ENCODE data around the gene MYOM1.
"Not testable (repeated sequence)": the region's sequence is repeated elsewhere in the genome, so short reads cannot be mapped to it uniquely, and the experiment has no call there.

MYOM1 gene

DNA sequence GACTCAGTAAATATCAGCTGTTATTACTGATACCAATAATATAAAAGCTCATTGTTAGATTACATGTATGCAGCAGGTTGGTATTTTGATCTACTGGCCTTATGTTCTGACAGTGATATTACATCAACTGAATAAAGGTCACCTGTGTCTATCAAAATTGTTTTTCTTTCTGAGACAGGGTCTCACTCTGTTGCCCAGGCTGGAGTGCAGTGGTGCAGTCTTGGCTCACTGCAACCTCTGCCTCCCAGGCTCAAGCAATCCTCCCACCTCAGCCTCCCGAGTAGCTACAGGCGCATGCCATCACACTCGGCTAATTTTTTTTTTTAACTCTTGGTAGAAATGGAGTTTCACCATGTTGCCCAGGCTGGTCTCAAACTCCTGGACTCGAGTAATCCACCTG lies 1.1 kb upstream of the MYOM1 start:
- not testable (repeated sequence) for H3K9ac ChIP-seq (ENCODE audit: low read length); H3K56ac ChIP-seq (ENCODE audit: low read length); H2AK5ac ChIP-seq (ENCODE audit: low read length); H3K79me2 ChIP-seq (ENCODE audit: control insufficient read depth, insufficient read depth, low read length); H3K36me3 ChIP-seq (ENCODE audit: control insufficient read depth, insufficient read depth, low read length); H3K79me1 ChIP-seq (ENCODE audit: low read length); H3K4me3 ChIP-seq (ENCODE audit: low read length); H2BK5ac ChIP-seq (ENCODE audit: low read length); H4K8ac ChIP-seq (ENCODE audit: low read depth, low read length); H3K18ac ChIP-seq (ENCODE audit: low read length); H3K27me3 ChIP-seq (ENCODE audit: insufficient read depth, low read length, poor library complexity); H3K27ac ChIP-seq (ENCODE audit: low read depth, low read length); H2BK15ac ChIP-seq (replicated peaks; ENCODE audit: low read depth); H3K4me2 ChIP-seq (ENCODE audit: low read length); DNase-seq; H2BK120ac ChIP-seq (ENCODE audit: low read depth, low read length); H4K5ac ChIP-seq (ENCODE audit: low read length); H3K4ac ChIP-seq (ENCODE audit: low read depth, low read length); H3K4me1 ChIP-seq (ENCODE audit: control insufficient read depth, low read depth, low read length); H3K23ac ChIP-seq (ENCODE audit: low read length)
- no CpG with 5 or more reads among the region's 4 CpGs for WGBS (ENCODE audit: extremely low coverage, insufficient coverage, low lambda C conversion rate)

- Histone ChIP-seq H3K4me2 (ENCODE audit: low read length) (no peak overlapping the region), H2BK15ac (replicated peaks; ENCODE audit: low read depth) (no peak overlapping the region), H2BK120ac (ENCODE audit: low read depth, low read length) (no peak overlapping the region), H3K4me3 (ENCODE audit: low read length) (no peak overlapping the region), H3K27ac (ENCODE audit: low read depth, low read length) (no peak overlapping the region), H3K56ac (ENCODE audit: low read length) (no peak overlapping the region), H3K4me1 (ENCODE audit: control insufficient read depth, low read depth, low read length) (no peaks in the 10 kb centered on the region), H2AK5ac (ENCODE audit: low read length) (no peak overlapping the region), H4K5ac (ENCODE audit: low read length) (no peak overlapping the region), H3K79me2 (ENCODE audit: control insufficient read depth, insufficient read depth, low read length) (no peaks in the 10 kb centered on the region), H3K27me3 (ENCODE audit: insufficient read depth, low read length, poor library complexity) (no peaks in the 10 kb centered on the region), H3K23ac (ENCODE audit: low read length) (no peak overlapping the region), H3K79me1 (ENCODE audit: low read length) (no peaks in the 10 kb centered on the region), H3K4ac (ENCODE audit: low read depth, low read length) (no peak overlapping the region), H2BK5ac (ENCODE audit: low read length) (no peak overlapping the region), H4K8ac (ENCODE audit: low read depth, low read length) (no peak overlapping the region), H3K9ac (ENCODE audit: low read length) (no peak overlapping the region), H3K36me3 (ENCODE audit: control insufficient read depth, insufficient read depth, low read length) (no peaks in the 10 kb centered on the region), H3K18ac (ENCODE audit: low read length) (peak overlapping the region; percentile 9)
- DNase-seq: no peak
- WGBS (ENCODE audit: extremely low coverage, insufficient coverage, low lambda C conversion rate): no CpG with 5 or more reads among the region's 8 CpGs
These were observed 532 bp downstream of the MYOM1 start for GRCh38 chr18:3219241-3219630.

- no CpG with 5 or more reads among the region's 2 CpGs for WGBS (ENCODE audit: extremely low coverage, insufficient coverage, low lambda C conversion rate)
- Histone ChIP-seq H3K79me1 (ENCODE audit: low read length) (no peaks in the 10 kb centered on the region), H3K18ac (ENCODE audit: low read length) (no peak overlapping the region), H3K56ac (ENCODE audit: low read length) (no peak overlapping the region), H3K4me3 (ENCODE audit: low read length) (no peak overlapping the region), H3K4me1 (ENCODE audit: control insufficient read depth, low read depth, low read length) (no peaks in the 10 kb centered on the region), H3K4me2 (ENCODE audit: low read length) (no peak overlapping the region), H3K36me3 (ENCODE audit: control insufficient read depth, insufficient read depth, low read length) (no peaks in the 10 kb centered on the region), H2AK5ac (ENCODE audit: low read length) (no peak overlapping the region), H3K27ac (ENCODE audit: low read depth, low read length) (no peak overlapping the region), H3K9ac (ENCODE audit: low read length) (no peak overlapping the region), H2BK120ac (ENCODE audit: low read depth, low read length) (no peak overlapping the region), H3K27me3 (ENCODE audit: insufficient read depth, low read length, poor library complexity) (no peaks in the 10 kb centered on the region), H2BK15ac (replicated peaks; ENCODE audit: low read depth) (no peak overlapping the region), H2BK5ac (ENCODE audit: low read length) (no peak overlapping the region), H4K5ac (ENCODE audit: low read length) (no peak overlapping the region), H3K79me2 (ENCODE audit: control insufficient read depth, insufficient read depth, low read length) (no peaks in the 10 kb centered on the region), H3K4ac (ENCODE audit: low read depth, low read length) (no peak overlapping the region), H3K23ac (ENCODE audit: low read length) (no peak overlapping the region), H4K8ac (ENCODE audit: low read depth, low read length) (no peak overlapping the region)
- no peak for DNase-seq
These were observed 949 bp downstream of the MYOM1 start for GRCh38 chr18:3218819-3219218.

- Histone ChIP-seq H3K9ac (ENCODE audit: low read length) (no peak overlapping the region), H4K5ac (ENCODE audit: low read length) (no peak overlapping the region), H4K8ac (ENCODE audit: low read depth, low read length) (no peak overlapping the region), H3K4me3 (ENCODE audit: low read length) (no peak overlapping the region), H3K79me2 (ENCODE audit: control insufficient read depth, insufficient read depth, low read length) (no peaks in the 10 kb centered on the region), H3K4ac (ENCODE audit: low read depth, low read length) (no peak overlapping the region), H3K56ac (ENCODE audit: low read length) (no peak overlapping the region), H2BK15ac (replicated peaks; ENCODE audit: low read depth) (no peak overlapping the region), H3K23ac (ENCODE audit: low read length) (no peak overlapping the region), H3K4me1 (ENCODE audit: control insufficient read depth, low read depth, low read length) (no peaks in the 10 kb centered on the region), H2BK120ac (ENCODE audit: low read depth, low read length) (no peak overlapping the region), H2AK5ac (ENCODE audit: low read length) (no peak overlapping the region), H2BK5ac (ENCODE audit: low read length) (no peak overlapping the region), H3K36me3 (ENCODE audit: control insufficient read depth, insufficient read depth, low read length) (no peaks in the 10 kb centered on the region), H3K27ac (ENCODE audit: low read depth, low read length) (no peak overlapping the region), H3K79me1 (ENCODE audit: low read length) (no peaks in the 10 kb centered on the region), H3K4me2 (ENCODE audit: low read length) (no peak overlapping the region), H3K18ac (ENCODE audit: low read length) (no peak overlapping the region), H3K27me3 (ENCODE audit: insufficient read depth, low read length, poor library complexity) (no peaks in the 10 kb centered on the region)
- DNase-seq: peak; percentile 84
- WGBS (ENCODE audit: extremely low coverage, insufficient coverage, low lambda C conversion rate): no CpG with 5 or more reads among the region's 3 CpGs
These were observed 1.7 kb downstream of the MYOM1 start for GRCh38 chr18:3217948-3218647.

- Histone ChIP-seq H2BK5ac (ENCODE audit: low read length) (no peak overlapping the region), H3K9ac (ENCODE audit: low read length) (no peak overlapping the region), H3K18ac (ENCODE audit: low read length) (no peak overlapping the region), H3K4ac (ENCODE audit: low read depth, low read length) (no peak overlapping the region), H3K4me2 (ENCODE audit: low read length) (no peak overlapping the region), H3K56ac (ENCODE audit: low read length) (no peak overlapping the region), H4K5ac (ENCODE audit: low read length) (no peak overlapping the region), H4K8ac (ENCODE audit: low read depth, low read length) (no peak overlapping the region), H3K23ac (ENCODE audit: low read length) (no peak overlapping the region), H2BK120ac (ENCODE audit: low read depth, low read length) (no peak overlapping the region), H3K27me3 (ENCODE audit: insufficient read depth, low read length, poor library complexity) (no peaks in the 10 kb centered on the region), H2BK15ac (replicated peaks; ENCODE audit: low read depth) (no peak overlapping the region), H3K79me2 (ENCODE audit: control insufficient read depth, insufficient read depth, low read length) (no peaks in the 10 kb centered on the region), H3K4me3 (ENCODE audit: low read length) (no peak overlapping the region), H2AK5ac (ENCODE audit: low read length) (no peak overlapping the region), H3K27ac (ENCODE audit: low read depth, low read length) (no peak overlapping the region), H3K4me1 (ENCODE audit: control insufficient read depth, low read depth, low read length) (no peaks in the 10 kb centered on the region), H3K79me1 (ENCODE audit: low read length) (no peaks in the 10 kb centered on the region), H3K36me3 (ENCODE audit: control insufficient read depth, insufficient read depth, low read length) (no peaks in the 10 kb centered on the region)
- no CpG with 5 or more reads among the region's 5 CpGs for WGBS (ENCODE audit: extremely low coverage, insufficient coverage, low lambda C conversion rate)
- DNase-seq: no peak
These were observed 2.8 kb downstream of the MYOM1 start for GRCh38 chr18:3216987-3217386.

Measured in mesendoderm (in vitro differentiated cells).